Kidney (tissue), 14 donors: ENCODE results near the gene TNFRSF18. TPM values are rescaled to one million over a fixed set of nuclear protein-coding genes. Genes with fewer than 3 reads are reported as not detected.
A peak's percentile ranks its signal among the peaks of the same experiment; 100 is the strongest.
"Not testable (repeated sequence)": the region's sequence is repeated elsewhere in the genome, so short reads cannot be mapped to it uniquely, and the experiment has no call there.

Source experiments
- DNase-seq, 5 donors: peaks; one replicate each; pipeline ENCODE4 v3.0.0-alpha.2; 2013 to 2020
- FAIRE-seq: peaks from 2 replicates; lab custom pipeline; 2012; peaks lifted over from hg19 to GRCh38; lab: Jason Lieb, UNC
- H3K27ac ChIP-seq, 2 donors: one replicate each; pipeline ENCODE4 v1.7.0; 2013; ENCODE audit warnings: low read depth in 2 of 2, low read length in 2 of 2, inconsistent platforms in 1 of 2
- H3K27me3 ChIP-seq: one replicate; pipeline ENCODE4 v1.7.1; 2013; ENCODE audit warnings: low read length, inconsistent platforms; ENCODE audit not compliant: control insufficient read depth, insufficient read depth
- H3K36me3 ChIP-seq, 3 donors: one replicate each; pipeline versions ENCODE4 v1.7.0 to v1.7.1; 2013; ENCODE audit warnings: low read length in 3 of 3, control low read depth in 1 of 3, inconsistent platforms in 1 of 3; ENCODE audit not compliant: insufficient read depth in 3 of 3, control insufficient read depth in 2 of 3
- H3K4me1 ChIP-seq, 3 donors: one replicate each; pipeline versions ENCODE4 v1.7.0 to v1.7.1; 2013; ENCODE audit warnings: low read length in 3 of 3, inconsistent platforms in 1 of 3, low read depth in 1 of 3; ENCODE audit not compliant: control insufficient read depth in 2 of 3, insufficient read depth in 2 of 3
- H3K4me3 ChIP-seq, 3 donors: one replicate each; pipeline versions ENCODE4 v1.7.0 to v1.8.1; 2013; ENCODE audit warnings: low read length in 3 of 3, control low read depth in 1 of 3, inconsistent platforms in 1 of 3
- H3K9ac ChIP-seq, 3 donors: one replicate each; pipeline versions ENCODE4 v1.7.0 to v1.7.1; 2013; ENCODE audit warnings: low read length in 3 of 3, control low read depth in 1 of 3, inconsistent platforms in 1 of 3
- H3K9me3 ChIP-seq, 3 donors: one replicate each; pipeline versions ENCODE4 v1.7.0 to v1.7.1; 2013; ENCODE audit warnings: low read length in 3 of 3, control low read depth in 1 of 3, inconsistent platforms in 1 of 3; ENCODE audit not compliant: control insufficient read depth in 2 of 3, insufficient read depth in 1 of 3
- CTCF ChIP-seq: IDR thresholded peaks from 3 replicates; pipeline ENCODE4 v1.5.1; 2012; ENCODE audit warnings: mild to moderate bottlenecking, moderate library complexity, borderline replicate concordance; ENCODE audit not compliant: insufficient read depth; ENCODE audit errors: extremely low read depth
- intact Hi-C: fragments of 100-400 bp; cut with DNase I; formaldehyde crosslinking; loops from one replicate; pipeline ENCODE4 v1.11.1; 2022
- polyA plus RNA-seq: library from polyadenylated mRNA; stranded (reverse); fragments of 350-450 nt; fragmentation: Illumina TruSeq; extraction: RNeasy Lipid Tissue Mini Kit (QIAGEN cat#74804); gene quantifications from one replicate; pipeline ENCODE4 v1.2.3, GENCODE V29; 2014; ENCODE audit warnings: low read depth, low replicate concordance; ENCODE audit not compliant: insufficient read depth
- total RNA-seq: library from RNA; stranded (reverse); fragmentation: NEBNext Ultra II Directional; extraction: Animal tissue kit (Norgen Biotek cat#: 25700); gene quantifications from one replicate; pipeline ENCODE4 v1.2.1, GENCODE V29; 2021
- donor health status: control.
- donor health status: control.
- donor health status: control.
- donor health status: control.
- donor health status: control.
- donor health status: DM: yes; HTN: yes; CAD: no.
- donor health status: Normal renal cell carcinoma (clear cell type).

Gene TNFRSF18
- total and polyA plus RNA-seq, 2 donors from 2014 or later: 8.1 TPM; not detected in 1

GRCh38 chr1:1177452-1178206 is 28.8 kb downstream of the TNFRSF18 start:
- DNase-seq (peak in 2 of 5 donors; percentile 49 to 53), FAIRE-seq (no peak)
- Histone ChIP-seq H3K9me3 (no peaks in the 10 kb centered on the region), H3K27me3 (peaks cover 2% of the 10 kb centered on the region), H3K36me3 (no peaks in the 10 kb centered on the region), H3K4me1 (peaks cover 0 to 2% (median 0%) of the 10 kb centered on the region in 3 donors), H3K27ac (no peak overlapping the region), H3K9ac (no peak overlapping the region), H3K4me3 (no peak overlapping the region)
- intact Hi-C loops: no loop called here
- TF ChIP-seq CTCF: no peak

GRCh38 chr1:1176931-1177330 is 29.5 kb downstream of the TNFRSF18 start:
- DNase-seq (peak in 1 of 5 donors; percentile 12), FAIRE-seq (no peak)
- peaks cover 2% of the 10 kb centered on the region for H3K27me3 ChIP-seq
- H3K4me3 ChIP-seq: peak overlapping the region in 1 of 3 donors; percentile 26
- intact Hi-C loops: no loop called here
- no peak overlapping the region for H3K9ac ChIP-seq
- TF ChIP-seq CTCF: no peak
- no peaks in the 10 kb centered on the region for H3K36me3 ChIP-seq
- H3K27ac ChIP-seq: no peak overlapping the region
- peaks cover 0 to 2% (median 0%) of the 10 kb centered on the region in 3 donors for H3K4me1 ChIP-seq
- H3K9me3 ChIP-seq: no peaks in the 10 kb centered on the region

- FAIRE-seq, H3K27me3 ChIP-seq, H3K9ac ChIP-seq, H3K4me3 ChIP-seq, H3K4me1 ChIP-seq, H3K9me3 ChIP-seq, intact Hi-C loops, H3K27ac ChIP-seq, H3K36me3 ChIP-seq: not testable (repeated sequence)
- peak in 3 of 5 donors; percentile 40 to 61 (median 52) for DNase-seq
Observed at GRCh38 chr1:1176063-1176761, 30.2 kb downstream of the TNFRSF18 start.
